H1 (cell line): Measurements from ENCODE around the gene SLC25A26. TPM values are rescaled to one million over a fixed set of nuclear protein-coding genes. Genes with fewer than 3 reads are reported as not detected.

ENCODE experiments used
- CTCF ChIA-PET: fragments of 300-600 bp; sonication (Branson Sonifier 250); formaldehyde crosslinking; loops from one replicate; lab custom pipeline; 2021; ENCODE audit not compliant: partially characterized antibody; lab: Charles Lee
- POLR2A ChIA-PET: fragments of 300-600 bp; sonication (Branson Sonifier 250); formaldehyde crosslinking; loops from one replicate; lab custom pipeline; 2021; ENCODE audit warnings: inconsistent platforms; ENCODE audit not compliant: partially characterized antibody; lab: Charles Lee
- DNase-seq, 2 experiments: peaks; one replicate each; pipeline versions ENCODE4 v3.0.0 to v3.0.0-alpha.2; 2010 to 2022; ENCODE audit warnings: low spot score in 2 of 2, low read depth in 1 of 2, mixed read lengths in 1 of 2
- FAIRE-seq: peaks from 2 replicates; lab custom pipeline; 2011; peaks lifted over from hg19 to GRCh38; lab: Jason Lieb, UNC
- H2AFZ ChIP-seq: 2 replicates; pipeline ENCODE4 v1.8.1; 2012; ENCODE audit warnings: low read length, inconsistent platforms
- H2AK5ac ChIP-seq: 2 replicates; pipeline ENCODE4 v1.6.1; 2013; ENCODE audit warnings: low read depth, low read length
- H2BK120ac ChIP-seq: replicated peaks from 2 replicates; pipeline ENCODE3; 2013; ENCODE audit warnings: low read depth, low read length, inconsistent platforms
- H2BK12ac ChIP-seq: 2 replicates; pipeline ENCODE4 v1.6.1; 2013; ENCODE audit warnings: low read depth, low read length
- H2BK15ac ChIP-seq: 2 replicates; pipeline ENCODE4 v1.6.1; 2013; ENCODE audit warnings: low read length
- H2BK20ac ChIP-seq: 2 replicates; pipeline ENCODE4 v1.6.1; 2013; ENCODE audit warnings: low read length
- H2BK5ac ChIP-seq: 2 replicates; pipeline ENCODE4 v1.6.1; 2013; ENCODE audit warnings: low read depth, low read length
- H3K14ac ChIP-seq: 2 replicates; pipeline ENCODE4 v1.6.1; 2013; ENCODE audit warnings: inconsistent platforms; ENCODE audit not compliant: insufficient read length
- H3K18ac ChIP-seq: 2 replicates; pipeline ENCODE4 v1.6.1; 2013; ENCODE audit warnings: low read length; ENCODE audit errors: extremely low read depth
- H3K23ac ChIP-seq: 2 replicates; pipeline ENCODE4 v1.6.1; 2013; ENCODE audit warnings: inconsistent platforms; ENCODE audit not compliant: insufficient read length
- H3K23me2 ChIP-seq: 2 replicates; pipeline ENCODE4 v1.6.1; 2013; ENCODE audit warnings: low read depth, low read length
- H3K27ac ChIP-seq: 2 replicates; pipeline ENCODE4 v1.6.1; 2011; ENCODE audit warnings: low read depth, low read length, inconsistent platforms
- H3K27me3 ChIP-seq, 4 experiments: replicated peaks in 1 of 4; 1 replicate in 1 of 4; 2 replicates in 3 of 4; pipeline versions ENCODE4 v1.6.1 to v1.8.1; 2011 to 2013; ENCODE audit warnings: low read length in 3 of 4, mild to moderate bottlenecking in 3 of 4, inconsistent platforms in 2 of 4, mixed read lengths in 2 of 4, moderate library complexity in 1 of 4; ENCODE audit not compliant: control insufficient read depth in 3 of 4, insufficient read depth in 3 of 4; ENCODE audit errors: extremely low read depth in 1 of 4
- H3K36me3 ChIP-seq, 4 experiments: 2 replicates each; pipeline versions ENCODE4 v1.6.1 to v1.8.1; 2011 to 2013; ENCODE audit warnings: mild to moderate bottlenecking in 4 of 4, low read length in 3 of 4, moderate library complexity in 2 of 4, control low read depth in 1 of 4, inconsistent platforms in 1 of 4; ENCODE audit not compliant: insufficient read depth in 4 of 4, control insufficient read depth in 2 of 4
- H3K4ac ChIP-seq: replicated peaks from 2 replicates; pipeline ENCODE3; 2013; ENCODE audit warnings: low read length, low read depth, mixed read lengths, inconsistent platforms; ENCODE audit not compliant: insufficient read length
- H3K4me1 ChIP-seq, 4 experiments: replicated peaks in 1 of 4; 1 replicate in 1 of 4; 2 replicates in 3 of 4; pipeline versions ENCODE4 v1.6.1 to v1.8.1; 2011 to 2013; ENCODE audit warnings: low read length in 3 of 4, inconsistent platforms in 2 of 4, mixed read lengths in 1 of 4; ENCODE audit not compliant: insufficient read depth in 4 of 4, control insufficient read depth in 3 of 4
- H3K4me2 ChIP-seq, 2 experiments: 2 replicates each; pipeline versions ENCODE4 v1.6.1 to v1.8.1; 2011 to 2013; ENCODE audit warnings: low read depth in 2 of 2, low read length in 2 of 2, control low read depth in 1 of 2, inconsistent platforms in 1 of 2, mild to moderate bottlenecking in 1 of 2; ENCODE audit not compliant: insufficient read depth in 1 of 2
- H3K4me3 ChIP-seq, 4 experiments: fragments of 200-600, 300-600 bp in 1 of 4; sonication (generic), shearing (Covaris generic), sonication (Bioruptor Twin) in 1 of 4; 2 replicates each; pipeline versions ENCODE4 v1.5.1 to v1.8.1; 2011 to 2016; ENCODE audit warnings: low read length in 4 of 4, low read depth in 3 of 4, control low read depth in 2 of 4, inconsistent platforms in 2 of 4, mild to moderate bottlenecking in 2 of 4, mixed read lengths in 1 of 4, moderate library complexity in 1 of 4; ENCODE audit not compliant: insufficient read depth in 2 of 4; ENCODE audit errors: extremely low read depth in 1 of 4
- H3K56ac ChIP-seq: replicated peaks from 2 replicates; pipeline ENCODE3; 2013; ENCODE audit warnings: low read depth, mild to moderate bottlenecking, mixed read lengths, low read length, inconsistent platforms; ENCODE audit not compliant: insufficient read length
- H3K79me1 ChIP-seq: 2 replicates; pipeline ENCODE4 v1.6.1; 2013; ENCODE audit warnings: low read depth, low read length, control low read depth
- H3K79me2 ChIP-seq, 2 experiments: 2 replicates each; pipeline versions ENCODE4 v1.6.1 to v1.8.1; 2012 to 2013; ENCODE audit warnings: low read length in 2 of 2, mild to moderate bottlenecking in 2 of 2, inconsistent platforms in 1 of 2; ENCODE audit not compliant: insufficient read depth in 2 of 2, control insufficient read depth in 1 of 2
- H3K9ac ChIP-seq, 4 experiments: replicated peaks in 1 of 4; 1 replicate in 1 of 4; 2 replicates in 3 of 4; pipeline versions ENCODE4 v1.6.1 to v1.8.1; 2011 to 2013; ENCODE audit warnings: low read depth in 3 of 4, low read length in 3 of 4, control low read depth in 2 of 4, mild to moderate bottlenecking in 2 of 4, moderate library complexity in 2 of 4, inconsistent platforms in 1 of 4; ENCODE audit errors: extremely low read depth in 1 of 4
- H3K9me3 ChIP-seq, 2 experiments: 2 replicates each; pipeline versions ENCODE4 v1.6.1 to v1.8.1; 2012 to 2013; ENCODE audit warnings: mild to moderate bottlenecking in 2 of 2, moderate library complexity in 2 of 2, control low read depth in 1 of 2, inconsistent platforms in 1 of 2, low read depth in 1 of 2, low read length in 1 of 2, mixed read lengths in 1 of 2; ENCODE audit not compliant: insufficient read depth in 2 of 2
- H4K20me1 ChIP-seq, 2 experiments: replicated peaks in 1 of 2; 2 replicates each; pipeline versions ENCODE3 to v1.8.1; 2011 to 2013; ENCODE audit warnings: inconsistent platforms in 2 of 2, low read length in 2 of 2, mild to moderate bottlenecking in 1 of 2; ENCODE audit not compliant: insufficient read depth in 2 of 2, control insufficient read depth in 1 of 2
- H4K5ac ChIP-seq: 2 replicates; pipeline ENCODE4 v1.6.1; 2013; ENCODE audit warnings: low read length, low read depth, mixed read lengths, inconsistent platforms; ENCODE audit not compliant: insufficient read length
- H4K8ac ChIP-seq: 2 replicates; pipeline ENCODE4 v1.8.0; 2013; ENCODE audit warnings: mild to moderate bottlenecking, moderate library complexity, low read length, inconsistent platforms; ENCODE audit not compliant: insufficient read depth; ENCODE audit errors: extremely low read depth
- H4K91ac ChIP-seq: replicated peaks from 2 replicates; pipeline ENCODE3; 2013; ENCODE audit warnings: low read length, mixed read lengths, inconsistent platforms; ENCODE audit not compliant: insufficient read length
- CBX5 ChIP-seq: fragments of 300-800, 300-1000 bp; sonication (generic); IDR thresholded peaks from 2 replicates; pipeline ENCODE4 v1.7.1; 2016; ENCODE audit warnings: antibody characterized with exemption, low read length, low read depth
- CBX8 ChIP-seq: fragments of 300-800, 300-1000 bp; sonication (generic); IDR thresholded peaks from 2 replicates; pipeline ENCODE4 v1.7.1; 2016; ENCODE audit warnings: low read depth, low read length, borderline replicate concordance
- CEBPB ChIP-seq: IDR thresholded peaks from 2 replicates; pipeline ENCODE4 v1.6.1; 2012; ENCODE audit warnings: low read depth, low read length
- CREB1 ChIP-seq: IDR thresholded peaks from 2 replicates; pipeline ENCODE4 v1.6.1; 2012; ENCODE audit warnings: inconsistent platforms
- EZH2 ChIP-seq: fragments of 200-600 bp; sonication (generic); IDR thresholded peaks from 2 replicates; pipeline ENCODE4 v1.7.1; 2012; ENCODE audit warnings: low read depth, mild to moderate bottlenecking, moderate library complexity, low read length, inconsistent platforms; ENCODE audit not compliant: severe bottlenecking
- KDM1A ChIP-seq: fragments of 200-600, 300-600 bp; sonication (generic); IDR thresholded peaks from 2 replicates; pipeline ENCODE4 v1.7.1; 2016; ENCODE audit warnings: mild to moderate bottlenecking, low read length, borderline replicate concordance
- KDM5A ChIP-seq: fragments of 200-600 bp; IDR thresholded peaks from 2 replicates; pipeline ENCODE4 v1.7.1; 2012; ENCODE audit warnings: mild to moderate bottlenecking, low read length, inconsistent platforms, mixed read lengths
- MAX ChIP-seq: IDR thresholded peaks from 2 replicates; pipeline ENCODE4 v1.6.1; 2012; ENCODE audit warnings: inconsistent platforms
- POLR2A ChIP-seq, 2 experiments: IDR thresholded peaks; 1 replicate in 1 of 2; 2 replicates in 1 of 2; pipeline ENCODE4 v1.6.1; 2011; ENCODE audit warnings: low read depth in 2 of 2, low read length in 2 of 2, mild to moderate bottlenecking in 2 of 2; ENCODE audit errors: control extremely low read depth in 1 of 2
- RAD21 ChIP-seq, 2 experiments: IDR thresholded peaks in 1 of 2; conservative IDR thresholded peaks in 1 of 2; 2 replicates each; pipeline ENCODE4 v1.6.1; 2011; ENCODE audit warnings: low read depth in 2 of 2, low read length in 2 of 2, improper control_type of control experiment in 1 of 2, inconsistent platforms in 1 of 2, mild to moderate bottlenecking in 1 of 2, moderate library complexity in 1 of 2
- RBBP5 ChIP-seq: IDR thresholded peaks from 2 replicates; pipeline ENCODE4 v1.7.1; 2012; ENCODE audit warnings: low read depth, mild to moderate bottlenecking, inconsistent platforms, low read length, moderate library complexity, borderline replicate concordance
- SP1 ChIP-seq: IDR thresholded peaks from 2 replicates; pipeline ENCODE4 v1.6.1; 2011; ENCODE audit warnings: low read depth, low read length
- SP4 ChIP-seq: IDR thresholded peaks from 2 replicates; pipeline ENCODE4 v1.6.1; 2012; ENCODE audit warnings: low read length, inconsistent platforms
- TAF7 ChIP-seq: optimal IDR thresholded peaks from 2 replicates; pipeline ENCODE3; 2011; ENCODE audit warnings: low read depth, mild to moderate bottlenecking, inconsistent platforms, low read length, moderate library complexity, borderline replicate concordance
- TCF12 ChIP-seq: IDR thresholded peaks from 2 replicates; pipeline ENCODE4 v1.6.1; 2011; ENCODE audit warnings: low read depth, mild to moderate bottlenecking, low read length
- YY1 ChIP-seq: IDR thresholded peaks from 2 replicates; pipeline ENCODE4 v1.6.1; 2011; ENCODE audit warnings: low read depth, mild to moderate bottlenecking, low read length
- WGBS, 2 experiments: shearing (Covaris generic) in 1 of 2; methylation state at CpG; one replicate each; pipeline versions ENCODE4 v1.1.6 to v1.1.7; 2013 to 2015; ENCODE audit warnings: low lambda C conversion rate in 2 of 2, mixed read lengths in 2 of 2, inconsistent platforms in 1 of 2, low coverage in 1 of 2, missing lambda C conversion rate in 1 of 2; ENCODE audit not compliant: insufficient replicate concordance in 2 of 2, insufficient coverage in 1 of 2, insufficient read length in 1 of 2; ENCODE audit errors: extremely low coverage in 1 of 2, missing lambda C conversion rate in 1 of 2; 5-methylcytosine and 5-hydroxymethylcytosine counted together
- polyA plus RNA-seq, 7 experiments: library from polyadenylated mRNA; depleted of rRNA in 3 of 7; stranded (reverse) in 5 of 7; unstranded in 2 of 7; fragments of >200 nt in 5 of 7; fragments of 200-250 nt in 2 of 7; gene quantifications; 1 replicate in 5 of 7; 2 replicates in 1 of 7; 4 replicates in 1 of 7; pipeline versions ENCODE4 v1.2.1 to v1.2.3, GENCODE V29; 2011 to 2013; ENCODE audit warnings: missing spikeins in 2 of 7, mixed read lengths in 2 of 7
- total RNA-seq: library from RNA; stranded (reverse); fragmentation: NEBNext Ultra II Directional; extraction: Animal tissue kit (Norgen Biotek cat#: 25700); gene quantifications from 2 replicates; pipeline ENCODE4 v1.2.1, GENCODE V29; 2021

Gene SLC25A26
- total and polyA plus RNA-seq, 2 of the 8 experiments (the other 6 are each of a cell fraction or from before 2014, with no cell fraction given), result 30.0 to 37.0 TPM

- no peaks in the 10 kb centered on the region for H3K23me2 ChIP-seq
- no peaks in the 10 kb centered on the region for H3K36me3 ChIP-seq
- 78% methylated on average over 1 of the region's 1 CpG; no CpG with 5 or more reads in 1 of the 2 experiments for WGBS, 2 experiments
- no peaks in the 10 kb centered on the region for H3K9me3 ChIP-seq
- no peak overlapping the region for H3K4ac ChIP-seq
- H2BK5ac ChIP-seq, result no peak overlapping the region
- no peak overlapping the region for H3K14ac ChIP-seq
- no peak overlapping the region for H4K5ac ChIP-seq
- H3K18ac ChIP-seq, result no peak overlapping the region
- H3K79me1 ChIP-seq, result no peaks in the 10 kb centered on the region
- no peaks in the 10 kb centered on the region for H3K79me2 ChIP-seq
- no peak overlapping the region for H2BK120ac ChIP-seq
- H3K4me3 ChIP-seq, result no peak overlapping the region
- H3K4me2 ChIP-seq, result no peak overlapping the region
- H4K91ac ChIP-seq, result no peak overlapping the region
- H2BK12ac ChIP-seq, result no peak overlapping the region
- ChIA-PET CTCF (interaction anchor here (0.7 to 4.7 kb wide), 9 partner anchors 10 to 543 kb away, joined by 3 to 77 read pairs (median 6); no protein-coding TSS in a partner anchor), POLR2A (interaction anchor here (0.9 to 1.0 kb wide), 2 partner anchors 94 to 96 kb away, joined by 3 read pairs; no protein-coding TSS in a partner anchor)
- DNase-seq (no peak), FAIRE-seq (no peak)
- no peak overlapping the region for H2BK20ac ChIP-seq
- H3K4me1 ChIP-seq, result peaks cover 0 to 3% (median 2%) of the 10 kb centered on the region in 4 experiments; a peak in 2 of 7 replicates
- H2BK15ac ChIP-seq, result no peak overlapping the region
- no peaks in the 10 kb centered on the region for H3K27me3 ChIP-seq
- H2AK5ac ChIP-seq, result no peak overlapping the region
- H3K27ac ChIP-seq, result no peak overlapping the region
- no peak overlapping the region for H3K9ac ChIP-seq
- no peaks in the 10 kb centered on the region for H4K20me1 ChIP-seq
- H3K23ac ChIP-seq, result no peak overlapping the region
- H4K8ac ChIP-seq, result no peak overlapping the region
- no peak overlapping the region for H3K56ac ChIP-seq
- H2AFZ ChIP-seq, result no peak overlapping the region
- TF ChIP-seq KDM1A (no peak), CREB1 (no peak), TAF7 (no peak), RBBP5 (no peak), SP4 (no peak), CBX8 (no peak), CBX5 (no peak), POLR2A (IDR thresholded peaks at IDR 0.05; ENCODE audit: control extremely low read depth in 1 of 2, low read depth in 2 of 2, low read length in 2 of 2) (no peak), CEBPB (no peak), YY1 (no peak), KDM5A (no peak), SP1 (no peak), MAX (no peak), RAD21 (IDR thresholded peaks at IDR 0.05 in 1 of 2, conservative IDR thresholded peaks at IDR 0.05 in 1 of 2; ENCODE audit: low read depth in 2 of 2, low read length in 2 of 2) (no peak), EZH2 (no peak), TCF12 (no peak)
Measured at GRCh38 chr3:66279168-66279567, 58.4 kb downstream of the SLC25A26 start.
